ENCODE results near the gene TPPP.
"Not testable (repeated sequence)": the region's sequence is repeated elsewhere in the genome, so short reads cannot be mapped to it uniquely, and the experiment has no call there.

DNA sequence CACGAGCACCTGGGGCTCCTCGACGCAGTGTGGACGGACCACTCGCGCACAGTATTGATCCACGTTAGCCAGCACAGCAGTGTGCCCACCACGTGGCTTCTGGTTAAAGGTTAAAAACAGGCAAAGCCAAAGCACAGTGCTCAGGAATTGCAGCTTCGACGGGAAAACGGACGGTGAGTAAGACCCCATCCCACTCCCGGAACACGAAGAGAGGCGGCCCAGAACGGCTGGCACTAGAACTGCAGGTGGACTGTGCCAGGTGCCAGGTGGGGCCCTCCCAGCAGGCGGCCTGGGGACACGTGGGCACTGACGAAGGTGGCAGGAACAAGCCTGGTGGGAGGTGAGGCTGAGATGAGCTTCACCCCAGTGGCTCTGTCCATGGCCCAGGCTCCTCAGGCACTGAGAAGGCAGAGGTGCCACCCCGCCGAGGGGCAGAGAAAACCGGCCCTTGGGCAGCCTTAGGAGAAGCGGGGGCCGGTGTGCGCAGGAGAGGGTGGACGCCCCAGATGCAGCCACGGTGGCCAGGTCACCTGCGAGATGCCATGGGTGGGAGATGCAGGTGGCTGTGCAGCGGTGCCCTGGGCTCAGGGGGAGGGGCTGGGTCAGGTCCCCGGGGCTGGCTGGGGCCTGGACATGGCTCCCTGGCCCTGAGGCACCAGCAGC lies 4.7 kb downstream of the TPPP start:
- not testable (repeated sequence) for TF ChIP-seq YY1 (IDR thresholded peaks at IDR 0.05; ENCODE audit: insufficient read depth, insufficient read length); SUZ12 (IDR thresholded peaks at IDR 0.05; ENCODE audit: extremely low read depth, insufficient read depth, insufficient read length)
